ENCODE data around the gene TBCA. TPM values are rescaled to one million over a fixed set of nuclear protein-coding genes. Genes with fewer than 3 reads are reported as not detected.

The TBCA gene
- polyA plus RNA-seq, 1 of the 3 experiments (the other 2 are of a cell fraction), result 199 TPM

DNA sequence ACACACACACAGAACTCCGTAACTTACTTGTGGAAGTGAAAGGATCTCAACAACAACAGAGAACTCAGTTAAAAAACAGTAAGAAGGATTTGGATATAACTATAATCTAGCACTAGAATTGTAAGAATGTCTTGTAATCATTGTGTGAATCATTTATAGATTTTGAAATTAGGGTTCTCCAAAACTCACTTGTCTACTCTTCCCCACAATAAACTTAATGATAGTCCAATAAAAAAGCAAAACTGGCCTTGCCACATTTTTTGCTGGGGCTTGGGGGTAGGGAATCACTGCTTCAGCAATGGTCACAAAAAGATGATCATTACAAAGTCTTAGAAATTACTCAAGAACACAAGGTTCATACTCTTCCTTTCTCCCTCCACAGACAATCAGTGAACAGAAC, 8.8 kb downstream of the TBCA start:
- no peak for DNase-seq
- H3K9me2 ChIP-seq, result no peaks in the 10 kb centered on the region
- no peak for TF ChIP-seq RAD21 (IDR thresholded peaks at IDR 0.05; ENCODE audit: low read length)
- TF ChIP-seq GABPA (IDR thresholded peaks at IDR 0.05; ENCODE audit: low read depth), result no peak
- no peak for TF ChIP-seq SMC3 (IDR thresholded peaks at IDR 0.05; ENCODE audit: low read depth, low read length)
- TF ChIP-seq CHD2 (IDR thresholded peaks at IDR 0.05; ENCODE audit: low read length, partially characterized antibody), result no peak
- TF ChIP-seq JUND (IDR thresholded peaks at IDR 0.05), result no peak
- TF ChIP-seq YY1 (IDR thresholded peaks at IDR 0.05; ENCODE audit: low read depth), result no peak
- no peak for TF ChIP-seq ELF1 (IDR thresholded peaks at IDR 0.05)
- no peak for TF ChIP-seq TEAD4 (IDR thresholded peaks at IDR 0.05; ENCODE audit: borderline replicate concordance, insufficient read depth)
- TF ChIP-seq TCF12 (IDR thresholded peaks at IDR 0.05), result no peak
- TF ChIP-seq FOSL2 (IDR thresholded peaks at IDR 0.05; ENCODE audit: borderline replicate concordance, low read depth), result no peak
- TF ChIP-seq GATA2 (CRISPR knock-in tag; IDR thresholded peaks at IDR 0.05), result no peak
- TF ChIP-seq, protein P1, sequence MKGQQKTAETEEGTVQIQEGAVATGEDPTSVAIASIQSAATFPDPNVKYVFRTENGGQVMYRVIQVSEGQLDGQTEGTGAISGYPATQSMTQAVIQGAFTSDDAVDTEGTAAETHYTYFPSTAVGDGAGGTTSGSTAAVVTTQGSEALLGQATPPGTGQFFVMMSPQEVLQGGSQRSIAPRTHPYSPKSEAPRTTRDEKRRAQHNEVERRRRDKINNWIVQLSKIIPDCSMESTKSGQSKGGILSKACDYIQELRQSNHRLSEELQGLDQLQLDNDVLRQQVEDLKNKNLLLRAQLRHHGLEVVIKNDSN (IDR thresholded peaks at IDR 0.05; ENCODE audit: borderline replicate concordance, low read depth), result no peak
- TF ChIP-seq, protein P2, sequence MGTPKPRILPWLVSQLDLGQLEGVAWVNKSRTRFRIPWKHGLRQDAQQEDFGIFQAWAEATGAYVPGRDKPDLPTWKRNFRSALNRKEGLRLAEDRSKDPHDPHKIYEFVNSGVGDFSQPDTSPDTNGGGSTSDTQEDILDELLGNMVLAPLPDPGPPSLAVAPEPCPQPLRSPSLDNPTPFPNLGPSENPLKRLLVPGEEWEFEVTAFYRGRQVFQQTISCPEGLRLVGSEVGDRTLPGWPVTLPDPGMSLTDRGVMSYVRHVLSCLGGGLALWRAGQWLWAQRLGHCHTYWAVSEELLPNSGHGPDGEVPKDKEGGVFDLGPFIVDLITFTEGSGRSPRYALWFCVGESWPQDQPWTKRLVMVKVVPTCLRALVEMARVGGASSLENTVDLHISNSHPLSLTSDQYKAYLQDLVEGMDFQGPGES (IDR thresholded peaks at IDR 0.05; ENCODE audit: low read depth, low read length), result no peak
- no peak for TF ChIP-seq RFX5 (IDR thresholded peaks at IDR 0.05; ENCODE audit: low read length)
- TF ChIP-seq, protein P3, sequence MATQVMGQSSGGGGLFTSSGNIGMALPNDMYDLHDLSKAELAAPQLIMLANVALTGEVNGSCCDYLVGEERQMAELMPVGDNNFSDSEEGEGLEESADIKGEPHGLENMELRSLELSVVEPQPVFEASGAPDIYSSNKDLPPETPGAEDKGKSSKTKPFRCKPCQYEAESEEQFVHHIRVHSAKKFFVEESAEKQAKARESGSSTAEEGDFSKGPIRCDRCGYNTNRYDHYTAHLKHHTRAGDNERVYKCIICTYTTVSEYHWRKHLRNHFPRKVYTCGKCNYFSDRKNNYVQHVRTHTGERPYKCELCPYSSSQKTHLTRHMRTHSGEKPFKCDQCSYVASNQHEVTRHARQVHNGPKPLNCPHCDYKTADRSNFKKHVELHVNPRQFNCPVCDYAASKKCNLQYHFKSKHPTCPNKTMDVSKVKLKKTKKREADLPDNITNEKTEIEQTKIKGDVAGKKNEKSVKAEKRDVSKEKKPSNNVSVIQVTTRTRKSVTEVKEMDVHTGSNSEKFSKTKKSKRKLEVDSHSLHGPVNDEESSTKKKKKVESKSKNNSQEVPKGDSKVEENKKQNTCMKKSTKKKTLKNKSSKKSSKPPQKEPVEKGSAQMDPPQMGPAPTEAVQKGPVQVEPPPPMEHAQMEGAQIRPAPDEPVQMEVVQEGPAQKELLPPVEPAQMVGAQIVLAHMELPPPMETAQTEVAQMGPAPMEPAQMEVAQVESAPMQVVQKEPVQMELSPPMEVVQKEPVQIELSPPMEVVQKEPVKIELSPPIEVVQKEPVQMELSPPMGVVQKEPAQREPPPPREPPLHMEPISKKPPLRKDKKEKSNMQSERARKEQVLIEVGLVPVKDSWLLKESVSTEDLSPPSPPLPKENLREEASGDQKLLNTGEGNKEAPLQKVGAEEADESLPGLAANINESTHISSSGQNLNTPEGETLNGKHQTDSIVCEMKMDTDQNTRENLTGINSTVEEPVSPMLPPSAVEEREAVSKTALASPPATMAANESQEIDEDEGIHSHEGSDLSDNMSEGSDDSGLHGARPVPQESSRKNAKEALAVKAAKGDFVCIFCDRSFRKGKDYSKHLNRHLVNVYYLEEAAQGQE (IDR thresholded peaks at IDR 0.05; ENCODE audit: low read depth, low read length), result no peak
- TF ChIP-seq, protein P4, sequence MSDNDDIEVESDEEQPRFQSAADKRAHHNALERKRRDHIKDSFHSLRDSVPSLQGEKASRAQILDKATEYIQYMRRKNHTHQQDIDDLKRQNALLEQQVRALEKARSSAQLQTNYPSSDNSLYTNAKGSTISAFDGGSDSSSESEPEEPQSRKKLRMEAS (IDR thresholded peaks at IDR 0.05; ENCODE audit: low read depth), result no peak
- no peak for TF ChIP-seq FOXJ3 (CRISPR knock-in tag; IDR thresholded peaks at IDR 0.05)
- no peaks in the 10 kb centered on the region for H3F3A ChIP-seq (replicated peaks; ENCODE audit: insufficient read depth)
- peaks cover 76% of the 10 kb centered on the region for H4K20me1 ChIP-seq (ENCODE audit: insufficient read depth)
- CTCF ChIA-PET, result interaction anchor here (1.2 kb wide), 1 partner anchor 21 kb away, joined by 3 read pairs; no protein-coding TSS in a partner anchor
- H3K4me3 ChIP-seq (ENCODE audit: low read depth in 2 of 2, low read length in 1 of 2), result no peak overlapping the region
- H3K9ac ChIP-seq, result no peak overlapping the region
- H3K79me2 ChIP-seq (ENCODE audit: insufficient read depth), result peaks cover 97% of the 10 kb centered on the region
- H3K27ac ChIP-seq (ENCODE audit: low read depth in 2 of 2, low read length in 1 of 2), result no peak overlapping the region
- peaks cover 46 to 49% of the 10 kb centered on the region in 2 experiments for H3K36me3 ChIP-seq (replicated peaks in 1 of 2; ENCODE audit: control insufficient read depth in 1 of 2, insufficient read depth in 2 of 2, low read length in 1 of 2)
- H3K4me1 ChIP-seq (ENCODE audit: control insufficient read depth in 1 of 2, insufficient read depth in 2 of 2, low read depth in 1 of 2, low read length in 1 of 2), result no peaks in the 10 kb centered on the region; a peak in 1 of 4 replicates
- no peaks in the 10 kb centered on the region for H3K9me3 ChIP-seq
- no peaks in the 10 kb centered on the region for H3K27me3 ChIP-seq (ENCODE audit: insufficient read depth)
- H2AFZ ChIP-seq (ENCODE audit: low read depth), result no peak overlapping the region
- 100% methylated on average over 1 of the region's 1 CpG for WGBS (ENCODE audit: low lambda C conversion rate)
- POLR2A ChIA-PET, result no interaction called here
- no peak overlapping the region for H3K4me2 ChIP-seq
